Measurements from ENCODE around the gene IGFL3. TPM values are rescaled to one million over a fixed set of nuclear protein-coding genes. Genes with fewer than 3 reads are reported as not detected.
A peak's percentile ranks its signal among the peaks of the same experiment; 100 is the strongest.
"Not testable (repeated sequence)": the region's sequence is repeated elsewhere in the genome, so short reads cannot be mapped to it uniquely, and the experiment has no call there.

IGFL3 gene
- total RNA-seq, 6 donors from 2014 or later, result not detected

DNA sequence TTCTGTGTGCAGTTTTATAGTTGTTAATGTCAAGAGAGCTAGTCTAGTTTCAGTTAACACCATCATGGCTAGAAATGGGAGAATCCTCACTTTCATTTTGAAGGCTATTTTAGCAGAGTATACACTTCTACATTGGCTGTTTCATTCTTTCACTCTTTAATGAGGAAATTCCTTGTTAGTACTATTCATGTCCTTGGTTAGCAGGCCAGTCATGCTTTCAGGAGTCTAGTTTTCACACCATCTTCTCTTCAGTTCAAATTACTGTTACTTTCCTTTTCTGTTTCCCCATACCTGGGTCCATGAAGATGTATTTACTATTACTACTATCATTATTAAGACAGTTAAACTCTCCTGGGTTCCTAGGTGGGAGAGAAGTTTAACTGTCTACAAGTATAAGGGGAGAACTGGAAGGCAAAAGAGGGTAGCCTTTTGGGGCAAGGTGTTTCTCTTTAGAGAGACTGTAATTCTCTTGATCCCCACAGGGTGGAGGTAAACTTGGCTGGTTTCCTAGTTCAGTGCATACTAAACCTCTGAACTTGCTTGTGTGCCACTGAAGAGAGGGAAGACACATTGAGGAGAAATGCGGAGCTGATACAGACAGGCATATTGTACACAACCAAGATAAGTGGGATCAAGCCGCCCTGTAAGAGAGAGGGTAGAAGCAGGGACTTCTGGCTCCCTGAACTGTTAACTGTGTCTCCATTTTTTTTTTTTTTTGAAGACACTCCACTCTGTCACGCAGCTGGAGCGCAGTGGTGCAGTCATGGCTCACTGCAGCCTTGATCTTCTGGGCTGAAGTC, 42.4 kb downstream of the IGFL3 start:
- peak in 1 of 2 donors; percentile 65 for ATAC-seq (ENCODE audit: low FRiP score in 2 of 2)
- WGBS, 2 donors, result 50 to 51% methylated on average over 4 of the region's 4 CpGs
- DNase-seq, result no peak
- no peaks in the 10 kb centered on the region for H3K36me3 ChIP-seq
- no peak overlapping the region for H3K4me3 ChIP-seq
- H3K27me3 ChIP-seq, result peaks cover 0 to 13% (median 3%) of the 10 kb centered on the region in 4 donors
- H3K9me3 ChIP-seq, result peaks cover 4 to 9% (median 5%) of the 10 kb centered on the region in 4 donors
- H3K27ac ChIP-seq, result no peak overlapping the region
- H3K4me1 ChIP-seq, result peaks cover 4 to 5% (median 5%) of the 10 kb centered on the region in 4 donors
- TF ChIP-seq, protein P1, sequence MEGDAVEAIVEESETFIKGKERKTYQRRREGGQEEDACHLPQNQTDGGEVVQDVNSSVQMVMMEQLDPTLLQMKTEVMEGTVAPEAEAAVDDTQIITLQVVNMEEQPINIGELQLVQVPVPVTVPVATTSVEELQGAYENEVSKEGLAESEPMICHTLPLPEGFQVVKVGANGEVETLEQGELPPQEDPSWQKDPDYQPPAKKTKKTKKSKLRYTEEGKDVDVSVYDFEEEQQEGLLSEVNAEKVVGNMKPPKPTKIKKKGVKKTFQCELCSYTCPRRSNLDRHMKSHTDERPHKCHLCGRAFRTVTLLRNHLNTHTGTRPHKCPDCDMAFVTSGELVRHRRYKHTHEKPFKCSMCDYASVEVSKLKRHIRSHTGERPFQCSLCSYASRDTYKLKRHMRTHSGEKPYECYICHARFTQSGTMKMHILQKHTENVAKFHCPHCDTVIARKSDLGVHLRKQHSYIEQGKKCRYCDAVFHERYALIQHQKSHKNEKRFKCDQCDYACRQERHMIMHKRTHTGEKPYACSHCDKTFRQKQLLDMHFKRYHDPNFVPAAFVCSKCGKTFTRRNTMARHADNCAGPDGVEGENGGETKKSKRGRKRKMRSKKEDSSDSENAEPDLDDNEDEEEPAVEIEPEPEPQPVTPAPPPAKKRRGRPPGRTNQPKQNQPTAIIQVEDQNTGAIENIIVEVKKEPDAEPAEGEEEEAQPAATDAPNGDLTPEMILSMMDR (IDR thresholded peaks at IDR 0.05), result peak; percentile 49 to 80 (median 71)
- TF ChIP-seq EP300 (IDR thresholded peaks at IDR 0.05), result no peak
- no peak for TF ChIP-seq POLR2A (IDR thresholded peaks at IDR 0.05)
- TF ChIP-seq POLR2AphosphoS5 (IDR thresholded peaks at IDR 0.05), result no peak

GRCh38 chr19:46080561-46080960, 43.9 kb downstream of the IGFL3 start:
- ATAC-seq (ENCODE audit: low FRiP score in 2 of 2), result peak in 1 of 2 donors; percentile 57
- no peaks in the 10 kb centered on the region for H3K36me3 ChIP-seq
- WGBS, 2 donors, result 65 to 100% methylated on average over 1 to 3 of the region's 3 CpGs

DNA sequence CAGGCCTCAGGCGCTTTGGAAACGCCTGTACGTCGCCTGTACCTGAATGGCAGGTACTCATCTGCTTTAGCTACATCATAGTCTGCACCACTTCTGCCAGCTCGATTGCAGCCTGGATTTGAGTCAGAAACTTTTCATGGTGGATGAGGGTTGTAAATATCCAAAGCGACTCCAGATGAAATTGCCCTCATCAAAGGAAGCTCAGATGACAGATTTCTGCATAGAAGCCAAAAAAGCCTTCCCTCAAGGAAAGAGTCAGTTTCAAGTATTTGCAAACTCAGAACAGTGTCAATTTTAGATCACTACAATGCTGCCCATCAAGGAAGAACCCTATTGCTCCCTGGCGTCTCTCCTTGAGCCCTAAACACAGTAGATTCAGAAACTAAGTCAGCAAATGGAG, 44.9 kb downstream of the IGFL3 start:
- WGBS, 2 donors, result 80 to 82% methylated on average over 5 to 7 of the region's 7 CpGs
- peaks cover 0 to 24% (median 5%) of the 10 kb centered on the region in 4 donors for H3K27me3 ChIP-seq

More at GRCh38 chr19:46080561-46080960, 43.9 kb downstream of the IGFL3 start:
- Histone ChIP-seq H3K27me3 (peaks cover 0 to 21% (median 5%) of the 10 kb centered on the region in 4 donors), H3K4me1 (peaks cover 6 to 10% (median 9%) of the 10 kb centered on the region in 4 donors), H3K9me3 (peaks cover 0 to under 1% (median 0%) of the 10 kb centered on the region in 4 donors), H3K4me3 (no peak overlapping the region), H3K27ac (no peak overlapping the region)
- no peak for DNase-seq
- TF ChIP-seq POLR2A (IDR thresholded peaks at IDR 0.05) (no peak), EP300 (IDR thresholded peaks at IDR 0.05) (no peak), POLR2AphosphoS5 (IDR thresholded peaks at IDR 0.05) (no peak)
- TF ChIP-seq, protein P1 (IDR thresholded peaks at IDR 0.05), result no peak

DNA sequence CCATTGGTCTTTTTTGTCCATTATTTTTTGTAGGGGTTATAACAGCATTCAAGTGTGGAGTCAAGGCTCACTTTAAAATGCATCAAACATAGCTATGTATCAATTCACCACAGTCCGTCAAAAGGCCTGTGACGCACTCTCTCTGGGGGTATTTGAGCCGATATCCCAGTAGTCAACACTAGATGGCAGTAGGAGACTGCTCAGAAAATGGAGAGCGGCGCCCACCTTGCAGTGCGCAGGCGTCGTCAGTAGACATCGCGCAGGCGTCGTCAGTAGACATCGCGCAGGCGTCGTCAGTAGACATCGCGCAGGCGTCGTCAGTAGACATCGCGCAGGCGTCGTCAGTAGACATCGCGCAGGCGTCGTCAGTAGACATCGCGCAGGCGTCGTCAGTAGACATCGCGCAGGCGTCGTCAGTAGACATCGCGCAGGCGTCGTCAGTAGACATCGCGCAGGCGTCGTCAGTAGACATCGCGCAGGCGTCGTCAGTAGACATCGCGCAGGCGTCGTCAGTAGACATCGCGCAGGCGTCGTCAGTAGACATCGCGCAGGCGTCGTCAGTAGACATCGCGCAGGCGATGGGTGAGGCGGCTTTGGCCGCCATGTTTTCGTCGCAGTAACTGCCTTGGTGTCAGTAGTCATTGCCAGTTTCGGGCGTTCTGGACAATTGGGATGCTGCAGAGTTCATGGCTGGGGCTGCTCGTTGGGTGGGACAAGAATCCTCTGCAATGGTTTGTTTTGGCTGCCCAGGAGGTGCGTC, 45.7 kb downstream of the IGFL3 start:
- ATAC-seq (ENCODE audit: low FRiP score in 2 of 2), result peak in 1 of 2 donors; percentile 61
- 27 to 28% methylated on average over 14 to 26 of the region's 71 CpGs for WGBS, 2 donors

More for the DNA sequence above, 44.9 kb downstream of the IGFL3 start:
- no peak for ATAC-seq (ENCODE audit: low FRiP score in 2 of 2)
- no peaks in the 10 kb centered on the region for H3K9me3 ChIP-seq
- no peak overlapping the region for H3K27ac ChIP-seq
- H3K4me1 ChIP-seq, result peaks cover 6 to 10% (median 9%) of the 10 kb centered on the region in 4 donors
- TF ChIP-seq, protein P1 (IDR thresholded peaks at IDR 0.05), result no peak
- TF ChIP-seq POLR2AphosphoS5 (IDR thresholded peaks at IDR 0.05), result no peak
- no peak for TF ChIP-seq POLR2A (IDR thresholded peaks at IDR 0.05)
- no peak for TF ChIP-seq EP300 (IDR thresholded peaks at IDR 0.05)
- H3K36me3 ChIP-seq, result no peaks in the 10 kb centered on the region
- H3K4me3 ChIP-seq, result no peak overlapping the region
- no peak for DNase-seq

More for the DNA sequence above, 45.7 kb downstream of the IGFL3 start:
- peak in 1 of 2 donors; percentile 47 for DNase-seq
- H3K36me3 ChIP-seq, H3K9me3 ChIP-seq, H3K4me3 ChIP-seq, H3K27ac ChIP-seq: not testable (repeated sequence)
- H3K4me1 ChIP-seq, result peaks cover 6 to 10% (median 9%) of the 10 kb centered on the region in 4 donors
- TF ChIP-seq, protein P1 (IDR thresholded peaks at IDR 0.05), result peak in 4 of 6 experiments; percentile 28 to 52 (median 44)
- H3K27me3 ChIP-seq, result peaks cover 0 to 24% (median 5%) of the 10 kb centered on the region in 4 donors
